Endothelial cell of umbilical vein (primary cell): ENCODE results near the gene APOBEC2. TPM values are rescaled to one million over a fixed set of nuclear protein-coding genes. Genes with fewer than 3 reads are reported as not detected.

Experiments used
- BruUV-seq: library from RNA; stranded (reverse); fragments of 400-500 nt; replicated peaks from 2 replicates; lab custom pipeline; 2021; lab: Mats Ljungman, UMichigan
- CTCF ChIA-PET: fragments of 300-600, 350-600 bp; sonication (Branson Sonifier 250); formaldehyde crosslinking; loops from one replicate; lab custom pipeline; 2021; ENCODE audit warnings: antibody characterized with exemption, inconsistent platforms; lab: Charles Lee
- POLR2A ChIA-PET: fragments of 300-600, 350-600 bp; sonication (Branson Sonifier 250); formaldehyde crosslinking; loops from one replicate; lab custom pipeline; 2021; ENCODE audit warnings: antibody characterized with exemption, inconsistent platforms; lab: Charles Lee
- DNase-seq: peaks from one replicate; pipeline ENCODE4 v3.0.0-alpha.2; 2011; ENCODE audit warnings: low read depth, low spot score
- FAIRE-seq: peaks from 2 replicates; lab custom pipeline; 2011; peaks lifted over from hg19 to GRCh38; lab: Jason Lieb, UNC
- H2AFZ ChIP-seq: 2 replicates; pipeline ENCODE4 v1.6.0; 2012; ENCODE audit warnings: low read depth, low read length, control low read depth, inconsistent platforms
- H3K27ac ChIP-seq: 2 replicates; pipeline ENCODE4 v1.5.1; 2011; ENCODE audit warnings: low read depth, mild to moderate bottlenecking, control low read depth, low read length, moderate library complexity; ENCODE audit not compliant: insufficient read depth
- H3K27me3 ChIP-seq, 2 experiments: 2 replicates each; pipeline versions ENCODE4 v1.6.0 to v1.6.1; 2011; ENCODE audit warnings: low read length in 2 of 2, mixed read lengths in 1 of 2; ENCODE audit not compliant: control insufficient read depth in 2 of 2, insufficient read depth in 2 of 2
- H3K36me3 ChIP-seq, 2 experiments: 2 replicates in 1 of 2; 3 replicates in 1 of 2; pipeline ENCODE4 v1.5.1; 2011; ENCODE audit warnings: low read length in 2 of 2, mild to moderate bottlenecking in 1 of 2, moderate library complexity in 1 of 2; ENCODE audit not compliant: control insufficient read depth in 2 of 2, insufficient read depth in 2 of 2; ENCODE audit errors: extremely low read depth in 1 of 2
- H3K4me1 ChIP-seq: 3 replicates; pipeline ENCODE4 v1.5.1; 2011; ENCODE audit warnings: mild to moderate bottlenecking, low read length; ENCODE audit not compliant: control insufficient read depth, insufficient read depth; ENCODE audit errors: extremely low read depth
- H3K4me2 ChIP-seq: 2 replicates; pipeline ENCODE4 v1.6.1; 2011; ENCODE audit warnings: low read length, control low read depth, mixed read lengths; ENCODE audit not compliant: insufficient read depth
- H3K4me3 ChIP-seq, 3 experiments: fragments of 200-600 bp in 1 of 3; sonication (generic), shearing (Covaris generic) in 1 of 3; replicated peaks in 1 of 3; 2 replicates each; pipeline ENCODE4 v1.5.1; 2011 to 2016; ENCODE audit warnings: control low read depth in 3 of 3, low read length in 3 of 3, mild to moderate bottlenecking in 2 of 3, inconsistent platforms in 1 of 3, low read depth in 1 of 3, moderate library complexity in 1 of 3; ENCODE audit not compliant: insufficient read depth in 1 of 3
- H3K79me2 ChIP-seq: 2 replicates; pipeline ENCODE4 v1.6.0; 2012; ENCODE audit warnings: low read length, inconsistent platforms; ENCODE audit not compliant: control insufficient read depth, insufficient read depth
- H3K9ac ChIP-seq: replicated peaks from 2 replicates; pipeline ENCODE3; 2011; ENCODE audit warnings: low read length, control low read depth; ENCODE audit not compliant: insufficient read depth; ENCODE audit errors: extremely low read depth
- H3K9me1 ChIP-seq: replicated peaks from 3 replicates; pipeline ENCODE4 v1.6.0; 2011; ENCODE audit warnings: mild to moderate bottlenecking, low read length; ENCODE audit not compliant: control insufficient read depth, insufficient read depth; ENCODE audit errors: extremely low read depth
- H3K9me3 ChIP-seq: replicated peaks from 2 replicates; pipeline ENCODE4 v1.5.1; 2012; ENCODE audit warnings: low read length, inconsistent platforms; ENCODE audit not compliant: control insufficient read depth, insufficient read depth
- H4K20me1 ChIP-seq: replicated peaks from 2 replicates; pipeline ENCODE3; 2011; ENCODE audit warnings: mild to moderate bottlenecking, low read length; ENCODE audit not compliant: control insufficient read depth, insufficient read depth; ENCODE audit errors: extremely low read depth
- CTCF ChIP-seq, 2 donors: IDR thresholded peaks; 1 replicate in 1 of 2; 2 replicates in 1 of 2; pipeline ENCODE4 v1.5.1; 2011; ENCODE audit warnings: low read length in 2 of 2, mild to moderate bottlenecking in 2 of 2, moderate library complexity in 2 of 2, control low read depth in 1 of 2, inconsistent platforms in 1 of 2, low read depth in 1 of 2; ENCODE audit not compliant: insufficient read depth in 1 of 2; ENCODE audit errors: extremely low read depth in 1 of 2
- EZH2 ChIP-seq: IDR thresholded peaks from 2 replicates; pipeline ENCODE4 v1.6.1; 2012; ENCODE audit warnings: borderline replicate concordance, low read depth, mild to moderate bottlenecking, moderate library complexity, low read length, inconsistent platforms; ENCODE audit not compliant: severe bottlenecking
- FOS ChIP-seq: IDR thresholded peaks from 2 replicates; pipeline ENCODE4 v1.6.1; 2011; ENCODE audit warnings: mild to moderate bottlenecking, low read length, moderate library complexity, borderline replicate concordance; ENCODE audit not compliant: insufficient read depth
- GATA2 ChIP-seq: IDR thresholded peaks from 2 replicates; pipeline ENCODE4 v1.7.0; 2011; ENCODE audit warnings: low read depth, mild to moderate bottlenecking, moderate library complexity, mixed read lengths, low read length; ENCODE audit not compliant: insufficient read length, insufficient read depth
- JUN ChIP-seq: IDR thresholded peaks from 2 replicates; pipeline ENCODE4 v1.6.1; 2011; ENCODE audit warnings: borderline replicate concordance, low read depth; ENCODE audit not compliant: insufficient read length, insufficient read depth
- MYC ChIP-seq: IDR thresholded peaks from one replicate; pipeline ENCODE4 v1.6.1; 2011; ENCODE audit warnings: mild to moderate bottlenecking, low read depth, low read length
- POLR2A ChIP-seq: IDR thresholded peaks from 2 replicates; pipeline ENCODE4 v1.6.1; 2012; ENCODE audit warnings: low read depth, mild to moderate bottlenecking, control low read depth, low read length
- POLR2AphosphoS5 ChIP-seq: IDR thresholded peaks from 2 replicates; pipeline ENCODE4 v1.6.1; 2012; ENCODE audit warnings: low read depth, mild to moderate bottlenecking, control low read depth, low read length, moderate library complexity; ENCODE audit not compliant: insufficient read depth
- dilution Hi-C: fragments of 300-500 bp; cut with MboI; formaldehyde crosslinking; loops from one replicate; pipeline ENCODE4 v1.15.0; 2019; ENCODE audit warnings: low sequenced_read_pairs; ENCODE audit not compliant: extremely low pct_ligation_motif_present
- intact Hi-C: fragments of 100-400 bp; cut with micrococcal nuclease; formaldehyde crosslinking; loops from one replicate; pipeline ENCODE4 v1.10.0; 2022
- polyA plus RNA-seq, 4 experiments: library from polyadenylated mRNA; depleted of rRNA in 3 of 4; stranded (reverse) in 3 of 4; unstranded in 1 of 4; fragments of >200 nt; gene quantifications; 2 replicates each; pipeline versions ENCODE4 v1.2.1 to v1.2.3, GENCODE V29; 2011 to 2012; ENCODE audit warnings: missing spikeins in 1 of 4
- total RNA-seq: library from RNA; stranded (reverse); gene quantifications from 2 replicates; pipeline ENCODE4 v1.2.3, GENCODE V29; 2021
- TF ChIP-seq, protein P1 (sequence below): IDR thresholded peaks from 2 replicates; pipeline ENCODE4 v1.6.1; 2011; ENCODE audit not compliant: insufficient read depth, insufficient read length

Gene APOBEC2
- total and polyA plus RNA-seq, 2 donors (not counting 3 experiments of a cell fraction or from before 2014, with no cell fraction given): not detected

GRCh38 chr6:41036186-41036585 is 16.8 kb upstream of the APOBEC2 start:
- no peaks in the 10 kb centered on the region for H4K20me1 ChIP-seq
- no peaks in the 10 kb centered on the region for H3K36me3 ChIP-seq
- intact Hi-C loops: no loop called here
- no peak overlapping the region for H3K27ac ChIP-seq
- no peaks in the 10 kb centered on the region for H3K4me1 ChIP-seq
- dilution Hi-C loops: no loop called here
- no peak overlapping the region for H3K9ac ChIP-seq
- FAIRE-seq: no peak
- CTCF ChIA-PET: interaction anchor here (1.0 to 2.7 kb wide), 7 partner anchors 9 to 146 kb away, joined by 3 to 21 read pairs (median 4); no protein-coding TSS in a partner anchor
- POLR2A ChIA-PET: no interaction called here
- TF ChIP-seq GATA2 (no peak), POLR2AphosphoS5 (no peak), FOS (no peak), EZH2 (no peak), POLR2A (no peak)
- no TSS peak for BruUV-seq
- H3K9me3 ChIP-seq: no peaks in the 10 kb centered on the region
- no peaks in the 10 kb centered on the region for H3K9me1 ChIP-seq
- peaks cover 0 to 3% of the 10 kb centered on the region in 2 experiments for H3K27me3 ChIP-seq
- H3K4me3 ChIP-seq: no peak overlapping the region
- H3K79me2 ChIP-seq: no peaks in the 10 kb centered on the region
- no peak for DNase-seq
- no peak overlapping the region for H2AFZ ChIP-seq
- H3K4me2 ChIP-seq: no peak overlapping the region

GRCh38 chr6:41036601-41037000 is 16.4 kb upstream of the APOBEC2 start:
- Histone ChIP-seq H3K9me3 (no peaks in the 10 kb centered on the region), H3K9me1 (no peaks in the 10 kb centered on the region), H3K4me1 (no peaks in the 10 kb centered on the region), H3K9ac (no peak overlapping the region), H3K4me3 (no peak overlapping the region), H3K27me3 (peaks cover 0 to 2% of the 10 kb centered on the region in 2 experiments), H3K27ac (no peak overlapping the region), H3K4me2 (no peak overlapping the region), H2AFZ (no peak overlapping the region), H3K36me3 (no peaks in the 10 kb centered on the region), H3K79me2 (no peaks in the 10 kb centered on the region), H4K20me1 (no peaks in the 10 kb centered on the region)
- TF ChIP-seq POLR2A: no peak
- no peak for TF ChIP-seq MYC
- TF ChIP-seq EZH2: no peak
- no peak for TF ChIP-seq FOS
- no peak for TF ChIP-seq JUN
- no peak for TF ChIP-seq CTCF (IDR thresholded peaks at IDR 0.05; ENCODE audit: extremely low read depth in 1 of 2, insufficient read depth in 1 of 2, low read depth in 1 of 2, low read length in 2 of 2)
- TF ChIP-seq, protein P1, sequence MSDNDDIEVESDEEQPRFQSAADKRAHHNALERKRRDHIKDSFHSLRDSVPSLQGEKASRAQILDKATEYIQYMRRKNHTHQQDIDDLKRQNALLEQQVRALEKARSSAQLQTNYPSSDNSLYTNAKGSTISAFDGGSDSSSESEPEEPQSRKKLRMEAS: no peak
- no peak for TF ChIP-seq GATA2
- TF ChIP-seq POLR2AphosphoS5: no peak
- ChIA-PET POLR2A (no interaction called here), CTCF (interaction anchor here (1.1 to 2.7 kb wide), 5 partner anchors 9 to 146 kb away, joined by 3 to 21 read pairs (median 4); no protein-coding TSS in a partner anchor)
- no peak for FAIRE-seq
- intact Hi-C loops (no loop called here), dilution Hi-C loops (no loop called here)
- BruUV-seq: no TSS peak
- no peak for DNase-seq
